RWPE2 (cell line): ENCODE data around the gene DFFB.

Experiments used
- ATAC-seq: fragments of 200-7000 bp; cut with Tn5 transposase; 3 replicates; pipeline ENCODE4 v1.9.1; 2021; ENCODE audit warnings: low read depth
- DNase-seq: peaks from one replicate; pipeline ENCODE4 v3.0.0-alpha.2; 2020; ENCODE audit warnings: low spot score
- H3K27ac ChIP-seq: fragments of 450-650 bp; 2 replicates; pipeline ENCODE4 v1.5.1; 2017; ENCODE audit warnings: mild to moderate bottlenecking; ENCODE audit not compliant: poor library complexity, severe bottlenecking
- H3K27me3 ChIP-seq: fragments of 250-450 bp; sonication (Bioruptor Pico); 2 replicates; pipeline ENCODE4 v1.5.1; 2021; ENCODE audit warnings: mild to moderate bottlenecking, moderate library complexity; ENCODE audit not compliant: insufficient read depth, poor library complexity, severe bottlenecking
- H3K36me3 ChIP-seq: fragments of 250-450 bp; sonication (Bioruptor Pico); 2 replicates; pipeline ENCODE4 v1.5.1; 2020; ENCODE audit warnings: low read depth, mild to moderate bottlenecking, moderate library complexity
- H3K4me1 ChIP-seq: fragments of 250-450 bp; sonication (Bioruptor Pico); 2 replicates; pipeline ENCODE4 v1.5.1; 2021; ENCODE audit warnings: mild to moderate bottlenecking, moderate library complexity; ENCODE audit not compliant: insufficient read depth, poor library complexity, severe bottlenecking
- H3K4me3 ChIP-seq: fragments of 250-450 bp; sonication (Bioruptor Pico); 2 replicates; pipeline ENCODE4 v1.5.1; 2021; ENCODE audit warnings: mild to moderate bottlenecking, moderate library complexity; ENCODE audit not compliant: severe bottlenecking
- H3K9me3 ChIP-seq: fragments of 250-450 bp; sonication (Bioruptor Pico); 2 replicates; pipeline ENCODE4 v1.5.1; 2021; ENCODE audit warnings: mild to moderate bottlenecking, moderate library complexity; ENCODE audit not compliant: severe bottlenecking
- CTCF ChIP-seq: fragments of 450-650 bp; IDR thresholded peaks from one replicate; pipeline ENCODE4 v1.5.1; 2017; ENCODE audit warnings: mild to moderate bottlenecking, moderate library complexity; ENCODE audit not compliant: poor library complexity, severe bottlenecking

The DFFB gene

GRCh38 chr1:3928586-3928985 lies 71.3 kb downstream of the DFFB start:
- Histone ChIP-seq H3K4me3 (no peak overlapping the region), H3K4me1 (no peaks in the 10 kb centered on the region), H3K27me3 (peaks cover 4% of the 10 kb centered on the region), H3K27ac (no peak overlapping the region), H3K9me3 (no peaks in the 10 kb centered on the region), H3K36me3 (no peaks in the 10 kb centered on the region)
- peak; percentile 37 for ATAC-seq
- TF ChIP-seq CTCF: no peak
- no peak for DNase-seq

- no peak overlapping the region for H3K4me3 ChIP-seq
- ATAC-seq (no peak), DNase-seq (no peak)
- H3K4me1 ChIP-seq: no peaks in the 10 kb centered on the region
- peaks cover 4% of the 10 kb centered on the region for H3K27me3 ChIP-seq
- H3K36me3 ChIP-seq: no peaks in the 10 kb centered on the region
- no peaks in the 10 kb centered on the region for H3K9me3 ChIP-seq
- no peak overlapping the region for H3K27ac ChIP-seq
- no peak for TF ChIP-seq CTCF
These were observed 71.8 kb downstream of the DFFB start for GRCh38 chr1:3929126-3929525.

GRCh38 chr1:3930301-3931006 lies 73.2 kb downstream of the DFFB start:
- Histone ChIP-seq H3K27ac (no peak overlapping the region), H3K27me3 (peaks cover 4% of the 10 kb centered on the region), H3K9me3 (no peaks in the 10 kb centered on the region), H3K4me1 (no peaks in the 10 kb centered on the region), H3K36me3 (no peaks in the 10 kb centered on the region), H3K4me3 (no peak overlapping the region)
- TF ChIP-seq CTCF: no peak
- DNase-seq (no peak), ATAC-seq (peak; percentile 29; the same call in 1 of the 3 replicates)

- no peaks in the 10 kb centered on the region for H3K36me3 ChIP-seq
- H3K4me3 ChIP-seq: no peak overlapping the region
- DNase-seq: no peak
- H3K27ac ChIP-seq: no peak overlapping the region
- no peak for ATAC-seq
- TF ChIP-seq CTCF: no peak
- no peaks in the 10 kb centered on the region for H3K9me3 ChIP-seq
- H3K4me1 ChIP-seq: no peaks in the 10 kb centered on the region
- H3K27me3 ChIP-seq: peaks cover 4% of the 10 kb centered on the region
These were observed 74.0 kb downstream of the DFFB start for GRCh38 chr1:3931007-3931912.
